ENCODE results near the gene DNAH6.

GRCh38 chr2:84717302-84717701 is 201.0 kb downstream of the DNAH6 start:
- TF ChIP-seq, protein P1, sequence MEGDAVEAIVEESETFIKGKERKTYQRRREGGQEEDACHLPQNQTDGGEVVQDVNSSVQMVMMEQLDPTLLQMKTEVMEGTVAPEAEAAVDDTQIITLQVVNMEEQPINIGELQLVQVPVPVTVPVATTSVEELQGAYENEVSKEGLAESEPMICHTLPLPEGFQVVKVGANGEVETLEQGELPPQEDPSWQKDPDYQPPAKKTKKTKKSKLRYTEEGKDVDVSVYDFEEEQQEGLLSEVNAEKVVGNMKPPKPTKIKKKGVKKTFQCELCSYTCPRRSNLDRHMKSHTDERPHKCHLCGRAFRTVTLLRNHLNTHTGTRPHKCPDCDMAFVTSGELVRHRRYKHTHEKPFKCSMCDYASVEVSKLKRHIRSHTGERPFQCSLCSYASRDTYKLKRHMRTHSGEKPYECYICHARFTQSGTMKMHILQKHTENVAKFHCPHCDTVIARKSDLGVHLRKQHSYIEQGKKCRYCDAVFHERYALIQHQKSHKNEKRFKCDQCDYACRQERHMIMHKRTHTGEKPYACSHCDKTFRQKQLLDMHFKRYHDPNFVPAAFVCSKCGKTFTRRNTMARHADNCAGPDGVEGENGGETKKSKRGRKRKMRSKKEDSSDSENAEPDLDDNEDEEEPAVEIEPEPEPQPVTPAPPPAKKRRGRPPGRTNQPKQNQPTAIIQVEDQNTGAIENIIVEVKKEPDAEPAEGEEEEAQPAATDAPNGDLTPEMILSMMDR (IDR thresholded peaks at IDR 0.05): no peak
- TF ChIP-seq POLR2A (IDR thresholded peaks at IDR 0.05): no peak
